ENCODE results near the gene TNFRSF21. TPM values are rescaled to one million over a fixed set of nuclear protein-coding genes. Genes with fewer than 3 reads are reported as not detected.

Gene TNFRSF21
- total and polyA plus RNA-seq, 9 of the 15 experiments (the other 6 are each of a cell fraction or from before 2014, with no cell fraction given) = 0.63 to 5.7 (median 2.2) TPM

- TF ChIP-seq CREB3 (tag; conservative IDR thresholded peaks at IDR 0.05; ENCODE audit: low read depth) (0 out of 2 replicates have a peak, but pooled peaks have one; percentile 32), GATAD2B (IDR thresholded peaks at IDR 0.05; ENCODE audit: borderline replicate concordance) (peak; percentile 21; the same call in 1 of the 2 replicates), SOX6 (IDR thresholded peaks at IDR 0.05) (peak; percentile 95), JUN (IDR thresholded peaks at IDR 0.05; ENCODE audit: borderline replicate concordance, low read depth, low read length) (peak; percentile 99), JUN (CRISPR knock-in tag; IDR thresholded peaks at IDR 0.05; ENCODE audit: borderline replicate concordance) (peak; percentile 39; the same call in 1 of the 2 replicates), EGR1 (conservative IDR thresholded peaks at IDR 0.05) (no peak), RNF2 (IDR thresholded peaks at IDR 0.05) (peak; percentile 87), MECOM (CRISPR knock-in tag; IDR thresholded peaks at IDR 0.05) (0 out of 2 replicates have a peak, but pooled peaks have one; percentile 10), ZMIZ1 (IDR thresholded peaks at IDR 0.05; ENCODE audit: low read depth in 2 of 2, low read length in 2 of 2) (peak in 1 of 2 experiments; percentile 79; a peak in 2 of 4 replicates), ZFPM2 (CRISPR knock-in tag; IDR thresholded peaks at IDR 0.05) (no peak), RBFOX2 (IDR thresholded peaks at IDR 0.05; ENCODE audit: low read depth, low read length) (peak; percentile 63), ZNF143 (CRISPR knock-in tag; IDR thresholded peaks at IDR 0.05) (no peak), KDM5B (IDR thresholded peaks at IDR 0.05; ENCODE audit: insufficient replicate concordance, low read depth, low read length) (peak; percentile 68), ZNF24 (IDR thresholded peaks at IDR 0.05) (peak; percentile 80), MAFG (tag; conservative IDR thresholded peaks at IDR 0.05) (peak; percentile 64), DEAF1 (CRISPR knock-in tag; IDR thresholded peaks at IDR 0.05) (0 out of 2 replicates have a peak, but pooled peaks have one; percentile 13)
- TF ChIP-seq, protein P1, sequence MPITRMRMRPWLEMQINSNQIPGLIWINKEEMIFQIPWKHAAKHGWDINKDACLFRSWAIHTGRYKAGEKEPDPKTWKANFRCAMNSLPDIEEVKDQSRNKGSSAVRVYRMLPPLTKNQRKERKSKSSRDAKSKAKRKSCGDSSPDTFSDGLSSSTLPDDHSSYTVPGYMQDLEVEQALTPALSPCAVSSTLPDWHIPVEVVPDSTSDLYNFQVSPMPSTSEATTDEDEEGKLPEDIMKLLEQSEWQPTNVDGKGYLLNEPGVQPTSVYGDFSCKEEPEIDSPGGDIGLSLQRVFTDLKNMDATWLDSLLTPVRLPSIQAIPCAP (CRISPR knock-in tag; IDR thresholded peaks at IDR 0.05; ENCODE audit: borderline replicate concordance) = no peak
- TF ChIP-seq, protein P2, sequence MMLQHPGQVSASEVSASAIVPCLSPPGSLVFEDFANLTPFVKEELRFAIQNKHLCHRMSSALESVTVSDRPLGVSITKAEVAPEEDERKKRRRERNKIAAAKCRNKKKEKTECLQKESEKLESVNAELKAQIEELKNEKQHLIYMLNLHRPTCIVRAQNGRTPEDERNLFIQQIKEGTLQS (IDR thresholded peaks at IDR 0.05) = peak; percentile 97
- TF ChIP-seq, protein P2 (CRISPR knock-in tag; conservative IDR thresholded peaks at IDR 0.05) = peak; percentile 96
These were observed 67.0 kb downstream of the TNFRSF21 start (continued) for GRCh38 chr6:47242483-47243386.
